Measurements from ENCODE around the gene FRAT1. TPM values are rescaled to one million over a fixed set of nuclear protein-coding genes. Genes with fewer than 3 reads are reported as not detected.

FRAT1 gene
- polyA plus RNA-seq, 1 donor from 2014 or later, result 10.8 TPM

DNA sequence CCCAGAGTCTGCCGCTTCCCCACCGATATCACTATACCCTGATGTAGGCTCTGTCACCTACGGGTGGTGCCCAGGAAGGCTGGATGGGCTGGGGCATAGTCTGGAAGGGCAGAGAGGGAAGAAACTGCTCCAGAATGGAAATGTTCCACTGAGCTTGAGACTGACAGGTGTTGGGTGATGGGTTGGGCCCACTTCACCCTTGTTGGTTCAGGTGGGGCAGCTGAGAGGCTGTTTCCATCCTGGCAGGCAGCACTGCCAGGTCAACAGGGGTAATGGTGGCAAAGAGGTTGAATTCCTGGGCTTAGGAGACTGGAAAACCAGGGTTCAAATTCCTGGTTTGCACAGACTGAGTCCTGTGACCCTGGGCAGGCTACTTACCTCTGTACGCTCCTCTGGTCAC, 44.0 kb downstream of the FRAT1 start:
- Histone ChIP-seq H3K79me2 (replicated peaks; ENCODE audit: insufficient read depth, low read length) (no peaks in the 10 kb centered on the region), H2AFZ (ENCODE audit: low read depth, low read length) (no peak overlapping the region), H3K9ac (ENCODE audit: low read length) (no peak overlapping the region), H4K20me1 (ENCODE audit: insufficient read depth) (no peaks in the 10 kb centered on the region), H3K4me2 (ENCODE audit: low read length) (no peak overlapping the region), H3K9me2 (ENCODE audit: insufficient read depth, low read length) (no peaks in the 10 kb centered on the region), H3F3A (ENCODE audit: insufficient read depth, low read length, poor library complexity, severe bottlenecking) (no peaks in the 10 kb centered on the region), H3K4me3 (ENCODE audit: low read length) (no peak overlapping the region), H3K9me3 (ENCODE audit: low read length) (no peaks in the 10 kb centered on the region), H3K36me3 (ENCODE audit: insufficient read depth, low read length) (no peaks in the 10 kb centered on the region), H3K27ac (ENCODE audit: low read length) (no peak overlapping the region), H3K27me3 (ENCODE audit: insufficient read depth, low read depth, low read length) (no peaks in the 10 kb centered on the region)
- TF ChIP-seq TAF1 (IDR thresholded peaks at IDR 0.05; ENCODE audit: low read depth) (no peak), EP300 (conservative IDR thresholded peaks at IDR 0.05; ENCODE audit: poor library complexity, severe bottlenecking) (no peak)

GRCh38 chr10:97365761-97366351, 46.8 kb downstream of the FRAT1 start:
- Histone ChIP-seq H3K9ac (ENCODE audit: low read length) (no peak overlapping the region), H3F3A (ENCODE audit: insufficient read depth, low read length, poor library complexity, severe bottlenecking) (no peaks in the 10 kb centered on the region), H3K27me3 (ENCODE audit: insufficient read depth, low read depth, low read length) (no peaks in the 10 kb centered on the region), H3K36me3 (ENCODE audit: insufficient read depth, low read length) (no peaks in the 10 kb centered on the region), H3K9me3 (ENCODE audit: low read length) (no peaks in the 10 kb centered on the region), H3K27ac (ENCODE audit: low read length) (no peak overlapping the region), H3K4me3 (ENCODE audit: low read length) (no peak overlapping the region), H3K9me2 (ENCODE audit: insufficient read depth, low read length) (no peaks in the 10 kb centered on the region), H4K20me1 (ENCODE audit: insufficient read depth) (no peaks in the 10 kb centered on the region), H2AFZ (ENCODE audit: low read depth, low read length) (no peak overlapping the region), H3K4me2 (ENCODE audit: low read length) (no peak overlapping the region), H3K79me2 (replicated peaks; ENCODE audit: insufficient read depth, low read length) (no peaks in the 10 kb centered on the region)
- TF ChIP-seq CTCF (IDR thresholded peaks at IDR 0.05; ENCODE audit: poor library complexity, severe bottlenecking) (no peak), POLR2AphosphoS5 (IDR thresholded peaks at IDR 0.05) (no peak), EP300 (conservative IDR thresholded peaks at IDR 0.05; ENCODE audit: poor library complexity, severe bottlenecking) (no peak), TAF1 (IDR thresholded peaks at IDR 0.05; ENCODE audit: low read depth) (no peak), MXI1 (conservative IDR thresholded peaks at IDR 0.05; ENCODE audit: poor library complexity, severe bottlenecking) (no peak)

GRCh38 chr10:97366572-97366971, 47.5 kb downstream of the FRAT1 start:
- TF ChIP-seq REST (IDR thresholded peaks at IDR 0.05; ENCODE audit: borderline replicate concordance) (no peak), MXI1 (conservative IDR thresholded peaks at IDR 0.05; ENCODE audit: poor library complexity, severe bottlenecking) (no peak), RAD21 (conservative IDR thresholded peaks at IDR 0.05) (no peak), SMC3 (conservative IDR thresholded peaks at IDR 0.05; ENCODE audit: poor library complexity) (no peak), CTCF (IDR thresholded peaks at IDR 0.05; ENCODE audit: poor library complexity, severe bottlenecking) (no peak), EZH2 (IDR thresholded peaks at IDR 0.05; ENCODE audit: borderline replicate concordance, insufficient read depth, low read length, poor library complexity, severe bottlenecking) (no peak), EP300 (conservative IDR thresholded peaks at IDR 0.05; ENCODE audit: poor library complexity, severe bottlenecking) (no peak), POLR2AphosphoS5 (IDR thresholded peaks at IDR 0.05) (no peak), TAF1 (IDR thresholded peaks at IDR 0.05; ENCODE audit: low read depth) (no peak)
- H3K36me3 ChIP-seq (ENCODE audit: insufficient read depth, low read length), result no peaks in the 10 kb centered on the region
- no peak overlapping the region for H3K27ac ChIP-seq (ENCODE audit: low read length)

More at GRCh38 chr10:97366572-97366971, 47.5 kb downstream of the FRAT1 start:
- Histone ChIP-seq H3K4me3 (ENCODE audit: low read length) (no peak overlapping the region), H3K9me3 (ENCODE audit: low read length) (no peaks in the 10 kb centered on the region), H4K20me1 (ENCODE audit: insufficient read depth) (no peaks in the 10 kb centered on the region), H3K27me3 (ENCODE audit: insufficient read depth, low read depth, low read length) (no peaks in the 10 kb centered on the region), H2AFZ (ENCODE audit: low read depth, low read length) (no peak overlapping the region), H3K9ac (ENCODE audit: low read length) (no peak overlapping the region), H3K9me2 (ENCODE audit: insufficient read depth, low read length) (no peaks in the 10 kb centered on the region), H3K4me2 (ENCODE audit: low read length) (no peak overlapping the region), H3K79me2 (replicated peaks; ENCODE audit: insufficient read depth, low read length) (no peaks in the 10 kb centered on the region), H3F3A (ENCODE audit: insufficient read depth, low read length, poor library complexity, severe bottlenecking) (no peaks in the 10 kb centered on the region)
